Fibroblast of villous mesenchyme (primary cell): ENCODE results near the gene KIF3B. TPM values are rescaled to one million over a fixed set of nuclear protein-coding genes. Genes with fewer than 3 reads are reported as not detected.
A peak's percentile ranks its signal among the peaks of the same experiment; 100 is the strongest.

Experiments
- DNase-seq: peaks from one replicate; pipeline ENCODE4 v3.0.0-alpha.2; 2010; ENCODE audit warnings: low read depth
- H3K4me3 ChIP-seq: 2 replicates; pipeline ENCODE4 v1.5.1; 2011; ENCODE audit warnings: low read depth, mild to moderate bottlenecking, low read length
- total RNA-seq: library from RNA; depleted of rRNA; stranded (reverse); fragments of >200 nt; gene quantifications from 2 replicates; pipeline ENCODE4 v1.2.3, GENCODE V29; 2012
- TF ChIP-seq, protein P1 (sequence below): IDR thresholded peaks from 2 replicates; pipeline ENCODE4 v1.5.1; 2012; ENCODE audit warnings: low read depth, mild to moderate bottlenecking, low read length; ENCODE audit not compliant: insufficient read depth

KIF3B gene
- total RNA-seq, 1 donor, result 24.2 TPM

DNA sequence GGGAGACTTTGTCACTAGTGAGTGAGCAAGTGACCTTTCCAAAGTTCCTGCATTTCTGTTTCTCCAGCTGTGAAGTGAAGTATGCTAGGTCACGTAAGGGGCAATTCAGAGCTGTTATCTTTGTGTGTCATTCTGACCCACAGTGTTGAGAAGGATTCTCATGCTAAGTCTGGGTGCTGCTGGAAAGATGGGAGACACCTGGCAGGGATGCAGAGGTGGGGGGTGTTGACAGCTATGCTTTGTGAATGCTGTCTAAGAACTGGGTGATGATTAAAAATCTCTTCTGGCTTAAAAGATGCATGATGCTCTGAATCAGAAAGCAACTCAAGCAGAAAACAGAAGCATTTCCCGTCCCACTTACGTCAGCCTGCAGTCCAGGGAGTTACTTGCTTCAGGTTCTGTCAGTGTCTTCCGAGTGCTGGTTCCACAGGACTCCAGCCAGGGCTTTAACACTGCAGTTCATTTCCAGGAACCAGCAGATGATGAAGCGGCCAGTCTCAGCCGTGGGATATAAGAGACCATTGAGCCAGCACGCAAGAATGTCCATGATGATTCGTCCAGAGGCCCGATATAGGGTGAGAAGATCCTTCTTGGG, 49.7 kb downstream of the KIF3B start:
- TF ChIP-seq, protein P1, sequence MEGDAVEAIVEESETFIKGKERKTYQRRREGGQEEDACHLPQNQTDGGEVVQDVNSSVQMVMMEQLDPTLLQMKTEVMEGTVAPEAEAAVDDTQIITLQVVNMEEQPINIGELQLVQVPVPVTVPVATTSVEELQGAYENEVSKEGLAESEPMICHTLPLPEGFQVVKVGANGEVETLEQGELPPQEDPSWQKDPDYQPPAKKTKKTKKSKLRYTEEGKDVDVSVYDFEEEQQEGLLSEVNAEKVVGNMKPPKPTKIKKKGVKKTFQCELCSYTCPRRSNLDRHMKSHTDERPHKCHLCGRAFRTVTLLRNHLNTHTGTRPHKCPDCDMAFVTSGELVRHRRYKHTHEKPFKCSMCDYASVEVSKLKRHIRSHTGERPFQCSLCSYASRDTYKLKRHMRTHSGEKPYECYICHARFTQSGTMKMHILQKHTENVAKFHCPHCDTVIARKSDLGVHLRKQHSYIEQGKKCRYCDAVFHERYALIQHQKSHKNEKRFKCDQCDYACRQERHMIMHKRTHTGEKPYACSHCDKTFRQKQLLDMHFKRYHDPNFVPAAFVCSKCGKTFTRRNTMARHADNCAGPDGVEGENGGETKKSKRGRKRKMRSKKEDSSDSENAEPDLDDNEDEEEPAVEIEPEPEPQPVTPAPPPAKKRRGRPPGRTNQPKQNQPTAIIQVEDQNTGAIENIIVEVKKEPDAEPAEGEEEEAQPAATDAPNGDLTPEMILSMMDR, result no peak
- DNase-seq, result peak; percentile 71

DNA sequence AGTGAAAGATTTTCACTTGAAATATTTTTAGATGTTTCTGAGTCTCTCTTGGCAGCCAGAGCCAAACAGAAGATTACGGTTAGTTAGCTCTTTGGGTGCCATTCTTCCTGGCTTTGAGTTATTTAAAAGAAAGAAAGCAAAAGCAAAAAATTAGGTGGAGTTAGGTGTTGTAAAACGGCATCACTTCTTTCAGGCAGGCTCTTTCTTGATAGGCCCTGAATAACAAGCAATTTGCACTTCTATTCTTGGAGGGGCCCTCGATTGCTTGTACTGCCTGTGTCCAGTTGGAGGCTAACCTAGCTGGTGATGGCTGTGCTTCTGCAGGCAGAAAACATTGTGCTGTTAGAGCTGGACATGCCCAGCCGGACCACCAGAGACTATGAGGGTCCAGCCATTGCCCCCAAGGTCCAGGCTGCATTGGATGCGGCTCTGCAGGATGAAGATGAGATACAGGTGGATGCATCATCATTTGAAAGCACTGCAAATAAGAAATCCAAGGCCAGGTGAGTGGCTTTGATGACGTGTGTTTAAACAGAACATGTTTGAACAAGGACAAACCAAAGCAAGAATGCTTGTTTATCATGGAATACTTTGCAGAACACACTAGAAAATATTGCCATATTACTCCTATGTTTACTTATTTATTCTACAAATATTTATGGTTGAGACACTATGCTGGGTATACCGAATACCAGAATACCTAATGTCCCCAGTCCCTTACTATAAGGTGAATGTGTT, 52.5 kb downstream of the KIF3B start:
- H3K4me3 ChIP-seq, result no peak overlapping the region
- TF ChIP-seq, protein P1, result no peak
- no peak for DNase-seq

More for the DNA sequence above, 49.7 kb downstream of the KIF3B start:
- no peak overlapping the region for H3K4me3 ChIP-seq

DNA sequence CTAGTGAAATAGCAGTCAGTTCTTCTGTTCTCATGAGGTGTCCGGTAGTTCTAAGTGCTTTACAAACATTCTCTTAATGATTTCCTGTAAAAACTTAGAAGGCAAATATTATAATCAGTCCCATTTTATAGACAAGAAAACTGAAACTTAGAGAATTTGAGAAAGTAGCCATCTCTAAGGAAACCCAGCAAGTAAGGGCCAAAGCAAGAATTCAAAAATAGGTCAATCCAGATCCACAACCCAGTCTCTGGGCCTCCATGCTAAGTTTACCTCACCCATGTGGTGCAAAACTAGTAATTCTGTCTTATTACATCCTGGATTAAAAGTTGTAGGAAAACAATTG, 53.1 kb downstream of the KIF3B start:
- TF ChIP-seq, protein P1, result no peak
- DNase-seq, result no peak

DNA sequence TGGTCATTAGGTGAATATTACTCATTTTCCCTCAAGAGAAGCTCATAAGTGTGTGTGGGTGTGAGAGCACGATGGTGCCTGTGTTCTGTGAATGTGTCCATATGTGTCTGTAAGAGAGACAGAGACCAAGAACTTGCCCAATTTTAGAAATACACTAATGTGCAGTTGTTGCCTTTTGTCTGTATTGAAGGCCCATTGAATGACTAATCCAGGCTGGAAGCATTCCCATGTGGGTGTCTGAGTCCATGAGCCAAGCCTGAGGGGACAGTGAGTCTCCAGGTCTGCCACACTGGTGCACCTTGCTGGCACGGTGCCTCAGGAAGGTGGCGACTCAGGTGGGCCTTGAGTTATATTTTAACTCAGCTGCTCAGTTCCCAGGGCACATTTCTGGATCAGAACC, 55.2 kb downstream of the KIF3B start:
- TF ChIP-seq, protein P1, result no peak
- peak; percentile 27 for DNase-seq
- H3K4me3 ChIP-seq, result no peak overlapping the region

More for the DNA sequence above, 53.1 kb downstream of the KIF3B start:
- no peak overlapping the region for H3K4me3 ChIP-seq

DNA sequence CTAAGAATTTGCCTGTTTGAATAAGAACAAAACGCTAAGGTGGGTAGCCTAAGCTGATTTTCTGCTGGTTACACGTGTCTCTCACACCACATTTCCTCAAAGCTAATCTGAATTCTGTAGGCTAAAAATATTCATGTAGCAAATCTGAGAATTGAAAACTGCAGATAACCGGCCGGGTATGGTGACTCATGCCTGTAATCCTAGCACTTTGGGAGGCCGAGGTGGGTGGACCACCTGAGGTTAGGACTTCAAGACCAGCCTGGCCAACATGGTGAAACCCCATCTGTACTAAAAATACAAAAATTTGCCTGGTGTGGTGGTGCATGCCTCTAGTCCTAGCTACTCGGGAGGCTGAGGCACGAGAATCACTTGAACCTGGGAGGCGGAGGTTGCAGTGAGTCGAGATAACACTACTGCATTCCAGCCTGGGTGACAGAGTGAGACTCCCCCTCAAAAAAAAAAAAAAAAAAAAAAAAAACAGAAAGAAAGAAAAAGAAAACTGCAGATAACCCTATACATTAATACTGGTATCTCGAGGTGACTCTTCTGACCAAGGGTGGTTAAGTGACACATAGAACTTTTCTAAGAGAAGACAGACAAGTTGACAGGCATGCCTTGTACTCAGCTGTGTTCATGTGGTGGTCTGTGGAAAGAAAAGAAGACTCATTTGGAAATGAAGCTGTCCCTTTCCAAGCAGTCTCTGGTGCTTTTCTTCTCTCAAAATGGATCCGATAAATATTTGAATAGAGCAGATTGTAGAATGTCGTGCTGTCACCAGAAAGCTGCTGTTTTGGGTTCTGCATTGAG, 55.9 kb downstream of the KIF3B start:
- H3K4me3 ChIP-seq, result no peak overlapping the region
- no peak for DNase-seq
- TF ChIP-seq, protein P1, result no peak

DNA sequence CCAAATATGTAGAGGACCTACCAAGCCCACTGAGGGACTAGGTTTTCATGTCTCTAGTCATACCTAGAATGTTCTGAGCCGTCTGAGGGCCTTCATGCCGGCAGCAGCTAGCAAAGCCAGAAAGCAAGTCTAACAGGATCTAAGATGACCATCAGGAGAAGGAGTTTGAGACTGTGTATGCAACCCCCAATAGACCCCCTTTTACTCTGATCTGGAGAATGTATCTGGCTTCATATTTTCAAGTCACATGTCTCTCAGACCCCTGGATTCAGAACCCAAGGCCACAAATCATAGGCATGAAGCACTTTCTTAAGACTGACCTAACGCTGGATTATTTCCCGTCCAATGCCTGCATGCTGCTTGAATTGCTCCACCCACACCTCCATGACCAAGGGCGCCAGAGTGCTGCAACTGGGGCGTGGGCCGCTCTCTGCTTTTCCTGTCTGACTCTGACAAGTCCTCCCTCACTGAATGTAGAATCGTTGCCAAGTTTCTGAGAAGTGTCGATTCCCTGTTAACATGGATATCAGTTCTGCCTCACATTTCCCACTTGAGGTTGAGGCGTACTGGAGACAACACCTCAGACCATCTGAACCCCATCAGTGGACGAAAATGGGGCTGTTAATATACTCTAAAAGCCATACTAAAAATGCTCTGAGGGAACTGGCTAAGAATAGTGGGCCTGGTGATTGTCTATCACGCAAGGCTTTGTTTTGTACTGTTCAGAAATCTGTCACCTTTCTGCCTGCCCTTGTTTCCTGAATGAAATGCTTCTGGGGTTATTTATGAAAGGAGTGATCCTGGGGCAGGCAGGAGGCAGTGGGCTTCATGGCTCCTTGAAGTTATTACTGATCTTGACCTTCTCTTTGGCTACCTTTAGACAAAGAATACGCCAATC, 56.8 kb downstream of the KIF3B start:
- H3K4me3 ChIP-seq, result no peak overlapping the region
- no peak for DNase-seq
- TF ChIP-seq, protein P1, result no peak
